Ovary (tissue), 9 donors: ENCODE data around the gene ALK. TPM values are rescaled to one million over a fixed set of nuclear protein-coding genes. Genes with fewer than 3 reads are reported as not detected.

Source experiments
- DNase-seq, 5 donors: peaks; one replicate each; pipeline ENCODE4 v3.0.0-alpha.2; 2019 to 2020
- H3K27ac ChIP-seq, 2 donors: fragments of 200-600 bp; one replicate each; pipeline versions ENCODE4 v1.5.1 to v1.8.0; 2019 to 2022
- H3K27me3 ChIP-seq: fragments of 200-600 bp; one replicate; pipeline ENCODE4 v1.8.0; 2022
- H3K36me3 ChIP-seq: fragments of 200-600 bp; sonication (generic); one replicate; pipeline ENCODE4 v1.5.1; 2019
- H3K4me1 ChIP-seq: one replicate; pipeline ENCODE4 v1.8.1; 2013; ENCODE audit warnings: mild to moderate bottlenecking, moderate library complexity; ENCODE audit not compliant: insufficient read depth
- H3K4me3 ChIP-seq: fragments of 200-600 bp; sonication (generic); one replicate; pipeline ENCODE4 v1.5.1; 2017
- H3K9me3 ChIP-seq, 2 donors: fragments of 200-600 bp in 1 of 2; sonication (generic) in 1 of 2; one replicate each; pipeline versions ENCODE4 v1.5.1 to v1.8.1; 2013 to 2019; ENCODE audit warnings: mild to moderate bottlenecking in 1 of 2, moderate library complexity in 1 of 2
- CTCF ChIP-seq, 3 donors: fragments of 450-650 bp in 2 of 3; fragments of 200-600 bp in 1 of 3; IDR thresholded peaks; one replicate each; pipeline versions ENCODE4 v1.5.1 to v1.8.0; 2016 to 2022; ENCODE audit warnings: antibody characterized with exemption in 3 of 3, mild to moderate bottlenecking in 1 of 3
- EP300 ChIP-seq: sonication (generic); formaldehyde crosslinking; IDR thresholded peaks from one replicate; pipeline ENCODE4 v1.6.1; 2017; ENCODE audit warnings: antibody characterized with exemption
- POLR2A ChIP-seq: fragments of 450-650 bp; IDR thresholded peaks from one replicate; pipeline ENCODE4 v1.6.1; 2017; ENCODE audit warnings: antibody characterized with exemption, mild to moderate bottlenecking, moderate library complexity
- WGBS, 3 donors: extraction: QIAGEN DNeasy Blood & Tissue Kit in 1 of 3; methylation state at CpG; one replicate each; pipeline versions ENCODE4 v1.1.5 to v1.1.7; 2013 to 2017; 5-methylcytosine and 5-hydroxymethylcytosine counted together
- intact Hi-C, 4 donors: fragments of 100-400 bp; cut with DNase I; formaldehyde crosslinking; loops; one replicate each; pipeline versions ENCODE4 v1.11.0 to v1.15.1; 2022 to 2023
- polyA plus RNA-seq, 2 donors: library from polyadenylated mRNA; stranded (reverse); fragments of 200-250 nt in 1 of 2; fragments of 350-450 nt in 1 of 2; fragmentation: Illumina TruSeq in 1 of 2; extraction: RNeasy Lipid Tissue Mini Kit (QIAGEN cat#74804) in 1 of 2; gene quantifications; one replicate each; pipeline ENCODE4 v1.2.3, GENCODE V29; 2013 to 2014
- total RNA-seq, 7 donors: library from RNA; depleted of rRNA in 2 of 7; stranded (reverse); fragments of >200 nt in 2 of 7; fragmentation: NEBNext Ultra II Directional in 3 of 7; extraction: Animal tissue kit (Norgen Biotek cat#: 25700) in 3 of 7; gene quantifications; one replicate each; pipeline versions ENCODE4 v1.1.0 to v1.2.4, GENCODE V29; 2016 to 2023
- donor health status: DM: no; HTN: no; CAD: no; lungs with moderate emphysema.
- donor health status: DM: no; HTN: no; CAD: no.
- donor health status: Bipolar disorder and iron deficiency.
- donor health status: DM: yes; HTN: yes; CAD: no.
- donor health status: DM: no; HTN: no; CAD: no.
- donor health status: DM: yes; HTN: yes; CAD: no.

The ALK gene
- total and polyA plus RNA-seq, 9 donors = 0.05 to 1.7 (median 0.23) TPM; not detected in 1

GRCh38 chr2:29456429-29456828 lies 465.0 kb downstream of the ALK start:
- no peak for DNase-seq
- intact Hi-C loops = no loop called here

DNA sequence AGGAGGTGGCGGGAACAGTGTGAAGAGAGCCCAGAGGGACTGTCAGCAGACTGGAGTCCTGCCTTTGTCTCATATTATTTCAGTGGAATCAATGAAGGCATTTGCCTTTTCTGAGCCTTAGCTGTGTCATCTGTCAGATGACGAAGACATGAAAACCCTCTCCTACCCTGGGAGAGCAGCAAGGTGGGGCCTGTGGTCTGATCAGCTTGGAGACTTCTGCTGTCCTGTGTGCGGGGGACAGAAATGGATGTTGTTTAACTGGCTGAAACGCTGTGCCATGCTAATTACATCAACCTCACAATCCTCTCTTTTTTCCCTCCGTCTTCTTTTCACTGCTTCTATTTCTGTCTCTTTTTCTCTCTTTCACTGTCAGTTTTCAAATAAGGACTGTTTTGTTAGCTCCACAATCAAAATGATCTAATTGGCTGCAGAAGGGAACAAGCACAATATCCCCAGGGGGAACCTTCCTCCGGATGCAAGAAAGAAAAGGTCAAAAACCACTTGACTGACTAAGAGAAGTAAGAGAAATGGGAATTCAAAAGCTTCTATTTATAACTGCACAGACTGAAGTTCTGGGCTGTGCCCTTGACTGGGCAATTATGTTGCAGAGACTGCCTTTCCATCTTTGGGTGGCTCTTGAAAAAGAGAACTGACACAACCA lies 466.1 kb downstream of the ALK start:
- intact Hi-C loops = no loop called here
- no peak for DNase-seq
- Histone ChIP-seq H3K9me3 (no peaks in the 10 kb centered on the region), H3K36me3 (no peaks in the 10 kb centered on the region), H3K27ac (no peak overlapping the region), H3K27me3 (no peaks in the 10 kb centered on the region), H3K4me3 (no peak overlapping the region), H3K4me1 (no peaks in the 10 kb centered on the region)
- WGBS, 3 donors = 70 to 81% (median 79%) methylated on average over 6 of the region's 6 CpGs
- TF ChIP-seq CTCF (IDR thresholded peaks at IDR 0.05) (no peak), POLR2A (no peak), EP300 (no peak)

More at GRCh38 chr2:29456429-29456828, 465.0 kb downstream of the ALK start:
- Histone ChIP-seq H3K27ac (no peak overlapping the region), H3K27me3 (no peaks in the 10 kb centered on the region), H3K9me3 (no peaks in the 10 kb centered on the region), H3K36me3 (no peaks in the 10 kb centered on the region), H3K4me3 (no peak overlapping the region), H3K4me1 (no peaks in the 10 kb centered on the region)
- TF ChIP-seq CTCF (IDR thresholded peaks at IDR 0.05) (no peak), POLR2A (no peak), EP300 (no peak)

DNA sequence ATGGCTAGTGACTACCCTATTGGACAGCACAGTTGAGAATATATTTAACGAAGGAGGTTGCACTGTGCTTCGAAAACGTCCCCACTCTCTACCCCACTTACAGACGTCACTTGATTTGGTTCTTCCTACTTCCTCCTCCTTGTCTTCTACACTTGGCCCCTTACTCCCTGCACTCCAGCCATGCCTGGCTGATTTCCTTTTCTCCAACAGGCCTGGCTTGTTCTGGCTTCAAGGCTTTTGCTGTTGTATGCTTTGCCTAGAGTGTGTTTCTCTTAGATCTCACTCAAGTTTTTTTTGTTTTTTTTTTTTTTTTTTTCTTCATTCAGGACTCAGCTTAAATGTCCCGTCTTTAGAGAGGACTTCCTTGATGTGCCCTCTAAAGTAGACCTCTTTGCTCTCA lies 469.4 kb downstream of the ALK start:
- Histone ChIP-seq H3K4me1 (no peaks in the 10 kb centered on the region), H3K4me3 (no peak overlapping the region), H3K9me3 (no peaks in the 10 kb centered on the region), H3K27me3 (no peaks in the 10 kb centered on the region), H3K36me3 (no peaks in the 10 kb centered on the region), H3K27ac (no peak overlapping the region)
- intact Hi-C loops = no loop called here
- no peak for DNase-seq
- TF ChIP-seq EP300 (no peak), CTCF (IDR thresholded peaks at IDR 0.05) (no peak), POLR2A (no peak)
- 77 to 87% (median 87%) methylated on average over 5 of the region's 5 CpGs for WGBS, 3 donors

- TF ChIP-seq CTCF (IDR thresholded peaks at IDR 0.05) = no peak
- TF ChIP-seq EP300 = no peak
- TF ChIP-seq POLR2A = no peak
- Histone ChIP-seq H3K27me3 (no peaks in the 10 kb centered on the region), H3K36me3 (no peaks in the 10 kb centered on the region), H3K4me1 (no peaks in the 10 kb centered on the region), H3K9me3 (no peaks in the 10 kb centered on the region), H3K4me3 (no peak overlapping the region), H3K27ac (no peak overlapping the region)
- DNase-seq = no peak
- 37 to 46% (median 42%) methylated on average over 5 of the region's 5 CpGs for WGBS, 3 donors
- intact Hi-C loops = no loop called here
Measured at GRCh38 chr2:29450596-29451222, 470.7 kb downstream of the ALK start.
